Ascending aorta (tissue), 2 donors: ENCODE measurements around the gene PA2G4. TPM values are rescaled to one million over a fixed set of nuclear protein-coding genes. Genes with fewer than 3 reads are reported as not detected.
"Not testable (repeated sequence)": the region's sequence is repeated elsewhere in the genome, so short reads cannot be mapped to it uniquely, and the experiment has no call there.

Experiments used
- DNase-seq, 2 donors: peaks; one replicate each; pipeline ENCODE4 v3.0.0-alpha.2; 2019; ENCODE audit warnings: low spot score in 2 of 2
- H3K27ac ChIP-seq, 2 donors: fragments of 200-600 bp; sonication (generic); one replicate each; pipeline ENCODE4 v1.5.1; 2016 to 2017; ENCODE audit warnings: mild to moderate bottlenecking in 1 of 2
- H3K27me3 ChIP-seq: fragments of 200-600 bp; sonication (generic); one replicate; pipeline ENCODE4 v1.5.1; 2017
- H3K36me3 ChIP-seq, 2 donors: fragments of 200-600 bp; sonication (generic); one replicate each; pipeline ENCODE4 v1.5.1; 2016
- H3K4me1 ChIP-seq, 2 donors: fragments of 200-600 bp; sonication (generic); one replicate each; pipeline ENCODE4 v1.5.1; 2016 to 2017; ENCODE audit warnings: mild to moderate bottlenecking in 1 of 2
- H3K4me3 ChIP-seq, 2 donors: fragments of 200-600 bp; sonication (generic); one replicate each; pipeline ENCODE4 v1.5.1; 2016 to 2017; ENCODE audit warnings: mild to moderate bottlenecking in 1 of 2
- H3K9me3 ChIP-seq, 2 donors: fragments of 200-600 bp; sonication (generic); one replicate each; pipeline ENCODE4 v1.5.1; 2016
- CTCF ChIP-seq, 3 experiments: fragments of 200-600 bp in 2 of 3; fragments of 450-650 bp in 1 of 3; sonication (generic) in 2 of 3; IDR thresholded peaks; one replicate each; pipeline ENCODE4 v1.5.1; 2016 to 2019; ENCODE audit warnings: antibody characterized with exemption in 3 of 3, mild to moderate bottlenecking in 1 of 3, moderate library complexity in 1 of 3
- intact Hi-C: fragments of 100-400 bp; cut with DNase I; formaldehyde crosslinking; loops from one replicate; pipeline ENCODE4 v1.15.1; 2023
- total RNA-seq: library from RNA; depleted of rRNA; stranded (reverse); fragments of >200 nt; gene quantifications from one replicate; pipeline ENCODE4 v1.1.0, GENCODE V29; 2016

Gene PA2G4
- total RNA-seq: 101 TPM

GRCh38 chr12:56104109-56104814 is at the start of gene PA2G4:
PA2G4 (plus strand) TSS chr12:56104559; CDS start chr12:56104738, 179 bp downstream.
- Histone ChIP-seq H3K4me1 (peaks cover 0 to 13% of the 10 kb centered on the region in 2 donors), H3K27ac (peak within 1 kb of the TSS; percentile 77 to 83), H3K4me3 (peak within 1 kb of the TSS; percentile 69 to 88), H3K9me3 (no peaks in the 10 kb centered on the region), H3K27me3 (no peaks in the 10 kb centered on the region), H3K36me3 (peaks cover 25 to 27% of the 10 kb centered on the region in 2 donors)
- no peak for TF ChIP-seq CTCF (IDR thresholded peaks at IDR 0.05)
- intact Hi-C loops: loop anchor here (1.0 kb wide), 3 partner anchors 12 to 62 kb away; partner anchors contain the start of gene RPL41
- peak; percentile 92 to 99 for DNase-seq

GRCh38 chr12:56059964-56060363 is 44.4 kb upstream of the PA2G4 start:
- H3K4me3 ChIP-seq, H3K9me3 ChIP-seq, H3K4me1 ChIP-seq, H3K27ac ChIP-seq, DNase-seq, intact Hi-C loops, H3K27me3 ChIP-seq, H3K36me3 ChIP-seq: not testable (repeated sequence)

- intact Hi-C loops: no loop called here
- no peaks in the 10 kb centered on the region for H3K36me3 ChIP-seq
- H3K9me3 ChIP-seq: no peaks in the 10 kb centered on the region
- no peaks in the 10 kb centered on the region for H3K4me1 ChIP-seq
- no peak overlapping the region for H3K27ac ChIP-seq
- H3K27me3 ChIP-seq: no peaks in the 10 kb centered on the region
- no peak for DNase-seq
- H3K4me3 ChIP-seq: no peak overlapping the region
- no peak for TF ChIP-seq CTCF (IDR thresholded peaks at IDR 0.05)
Measured at GRCh38 chr12:56061982-56062381, 42.4 kb upstream of the PA2G4 start.

GRCh38 chr12:56062996-56063395 is 41.4 kb upstream of the PA2G4 start:
- Histone ChIP-seq H3K4me3 (no peak overlapping the region), H3K9me3 (no peaks in the 10 kb centered on the region), H3K36me3 (no peaks in the 10 kb centered on the region), H3K27ac (no peak overlapping the region), H3K27me3 (no peaks in the 10 kb centered on the region), H3K4me1 (no peaks in the 10 kb centered on the region)
- TF ChIP-seq CTCF (IDR thresholded peaks at IDR 0.05): no peak
- no peak for DNase-seq
- intact Hi-C loops: no loop called here

GRCh38 chr12:56071648-56072047 is 32.7 kb upstream of the PA2G4 start:
- TF ChIP-seq CTCF (IDR thresholded peaks at IDR 0.05): no peak
- H3K9me3 ChIP-seq: no peaks in the 10 kb centered on the region
- no peaks in the 10 kb centered on the region for H3K27me3 ChIP-seq
- no peaks in the 10 kb centered on the region for H3K4me1 ChIP-seq
- DNase-seq: no peak
- H3K36me3 ChIP-seq: no peaks in the 10 kb centered on the region
- intact Hi-C loops: no loop called here
- no peak overlapping the region for H3K4me3 ChIP-seq
- H3K27ac ChIP-seq: no peak overlapping the region

- DNase-seq: no peak
Measured at GRCh38 chr12:56074396-56074795, 30.0 kb upstream of the PA2G4 start.

GRCh38 chr12:56077966-56078365 is 26.4 kb upstream of the PA2G4 start:
- not testable (repeated sequence) for DNase-seq, H3K36me3 ChIP-seq, H3K4me3 ChIP-seq, H3K27me3 ChIP-seq, H3K4me1 ChIP-seq, H3K9me3 ChIP-seq, H3K27ac ChIP-seq
- intact Hi-C loops: loop anchor here (5.0 kb wide), 2 partner anchors 39 to 71 kb away; partner anchors contain the start of genes RPL41 and ZC3H10

More at GRCh38 chr12:56074396-56074795, 30.0 kb upstream of the PA2G4 start:
- Histone ChIP-seq H3K27me3 (no peaks in the 10 kb centered on the region), H3K4me1 (peaks cover 0 to 2% of the 10 kb centered on the region in 2 donors), H3K36me3 (no peaks in the 10 kb centered on the region), H3K27ac (no peak overlapping the region), H3K4me3 (no peak overlapping the region), H3K9me3 (no peaks in the 10 kb centered on the region)
- intact Hi-C loops: no loop called here
- no peak for TF ChIP-seq CTCF (IDR thresholded peaks at IDR 0.05)
